ENCODE results near the gene STAT5A. TPM values are rescaled to one million over a fixed set of nuclear protein-coding genes. Genes with fewer than 3 reads are reported as not detected.
"Not testable (repeated sequence)": the region's sequence is repeated elsewhere in the genome, so short reads cannot be mapped to it uniquely, and the experiment has no call there.

STAT5A gene
- total RNA-seq, 1 experiment from 2014 or later = 3.4 TPM

GRCh38 chr17:42253578-42253977 is 34.7 kb upstream of the STAT5A start:
- no peak overlapping the region for H2AFZ ChIP-seq
- peaks cover 47% of the 10 kb centered on the region for H3K4me1 ChIP-seq (replicated peaks; ENCODE audit: insufficient read depth)
- no peaks in the 10 kb centered on the region for H3K9me2 ChIP-seq (ENCODE audit: insufficient read depth)
- no peak for TF ChIP-seq EZH2 (IDR thresholded peaks at IDR 0.05; ENCODE audit: low read depth)
- no peak for TF ChIP-seq CTCF (conservative IDR thresholded peaks at IDR 0.05)
- peak overlapping the region; percentile 78 for H3K27ac ChIP-seq
- H3F3A ChIP-seq (ENCODE audit: insufficient read depth, low read depth) = peaks cover 48% of the 10 kb centered on the region
- H3K36me3 ChIP-seq (ENCODE audit: low read depth) = no peaks in the 10 kb centered on the region
- H4K20me1 ChIP-seq (ENCODE audit: insufficient read depth) = no peaks in the 10 kb centered on the region
- peak overlapping the region; percentile 55 for H3K4me2 ChIP-seq
- DNase-seq = peak in 1 of 2 experiments; percentile 45
- no peaks in the 10 kb centered on the region for H3K9me3 ChIP-seq (ENCODE audit: insufficient read depth, low read depth)
- no peak overlapping the region for H3K4me3 ChIP-seq
- no TSS peak for BruUV-seq (replicated peaks)
- ChIA-PET POLR2A (ENCODE audit: unreplicated experiment) (no interaction called here), CTCF (no interaction called here)
- H3K27me3 ChIP-seq (ENCODE audit: insufficient read depth, low read depth) = no peaks in the 10 kb centered on the region
- peaks cover 19% of the 10 kb centered on the region for H3K79me2 ChIP-seq (ENCODE audit: low read depth)
- intact Hi-C loops (cut with micrococcal nuclease; ENCODE audit: unreplicated experiment) = no loop called here

GRCh38 chr17:42255445-42255844 is 32.9 kb upstream of the STAT5A start:
- Histone ChIP-seq H3F3A (ENCODE audit: insufficient read depth, low read depth) (peaks cover 48% of the 10 kb centered on the region), H2AFZ (no peak overlapping the region), H3K9me2 (ENCODE audit: insufficient read depth) (no peaks in the 10 kb centered on the region), H3K9me3 (ENCODE audit: insufficient read depth, low read depth) (no peaks in the 10 kb centered on the region), H3K36me3 (ENCODE audit: low read depth) (no peaks in the 10 kb centered on the region), H3K27ac (peak overlapping the region; percentile 78), H3K27me3 (ENCODE audit: insufficient read depth, low read depth) (no peaks in the 10 kb centered on the region), H3K4me2 (peak overlapping the region; percentile 55), H3K79me2 (ENCODE audit: low read depth) (peaks cover 19% of the 10 kb centered on the region), H3K4me1 (replicated peaks; ENCODE audit: insufficient read depth) (peaks cover 47% of the 10 kb centered on the region), H3K4me3 (no peak overlapping the region), H4K20me1 (ENCODE audit: insufficient read depth) (no peaks in the 10 kb centered on the region)
- no TSS peak for BruUV-seq (replicated peaks)
- no peak for DNase-seq
- TF ChIP-seq CTCF (conservative IDR thresholded peaks at IDR 0.05) (no peak), EZH2 (IDR thresholded peaks at IDR 0.05; ENCODE audit: low read depth) (no peak)
- intact Hi-C loops (cut with micrococcal nuclease; ENCODE audit: unreplicated experiment) = no loop called here
- POLR2A ChIA-PET (ENCODE audit: unreplicated experiment) = no interaction called here
- CTCF ChIA-PET = interaction anchor here (0.7 kb wide), 1 partner anchor 1137 kb away, joined by 4 read pairs; no protein-coding TSS in a partner anchor

- peaks cover 15% of the 10 kb centered on the region for H3K79me2 ChIP-seq (ENCODE audit: low read depth)
- H3K9me3 ChIP-seq (ENCODE audit: insufficient read depth, low read depth) = no peaks in the 10 kb centered on the region
- H3K9me2 ChIP-seq (ENCODE audit: insufficient read depth) = no peaks in the 10 kb centered on the region
- no peak overlapping the region for H3K4me3 ChIP-seq
- POLR2A ChIA-PET (ENCODE audit: unreplicated experiment) = no interaction called here
- H2AFZ ChIP-seq = no peak overlapping the region
- DNase-seq = no peak
- no peak overlapping the region for H3K4me2 ChIP-seq
- H3F3A ChIP-seq (ENCODE audit: insufficient read depth, low read depth) = peaks cover 20% of the 10 kb centered on the region
- TF ChIP-seq EZH2 (IDR thresholded peaks at IDR 0.05; ENCODE audit: low read depth) (no peak), CTCF (conservative IDR thresholded peaks at IDR 0.05) (no peak)
- no peak overlapping the region for H3K27ac ChIP-seq
- intact Hi-C loops (cut with micrococcal nuclease; ENCODE audit: unreplicated experiment) = no loop called here
- CTCF ChIA-PET = no interaction called here
- H4K20me1 ChIP-seq (ENCODE audit: insufficient read depth) = no peaks in the 10 kb centered on the region
- H3K27me3 ChIP-seq (ENCODE audit: insufficient read depth, low read depth) = no peaks in the 10 kb centered on the region
- peaks cover 12% of the 10 kb centered on the region for H3K4me1 ChIP-seq (replicated peaks; ENCODE audit: insufficient read depth)
- BruUV-seq (replicated peaks) = no TSS peak
- no peaks in the 10 kb centered on the region for H3K36me3 ChIP-seq (ENCODE audit: low read depth)
Observed at GRCh38 chr17:42260318-42260717, 28.0 kb upstream of the STAT5A start.

GRCh38 chr17:42264366-42264765 is 23.9 kb upstream of the STAT5A start:
- H3K27me3 ChIP-seq (ENCODE audit: insufficient read depth, low read depth); H3K9me2 ChIP-seq (ENCODE audit: insufficient read depth); H2AFZ ChIP-seq; H3K36me3 ChIP-seq (ENCODE audit: low read depth); H3K9me3 ChIP-seq (ENCODE audit: insufficient read depth, low read depth); intact Hi-C loops (cut with micrococcal nuclease; ENCODE audit: unreplicated experiment); H3K4me2 ChIP-seq; H3K27ac ChIP-seq; BruUV-seq (replicated peaks); H3K4me3 ChIP-seq; POLR2A ChIA-PET (ENCODE audit: unreplicated experiment); H4K20me1 ChIP-seq (ENCODE audit: insufficient read depth); DNase-seq: not testable (repeated sequence)
- Histone ChIP-seq H3K79me2 (ENCODE audit: low read depth) (peaks cover 30% of the 10 kb centered on the region), H3F3A (ENCODE audit: insufficient read depth, low read depth) (peaks cover 19% of the 10 kb centered on the region), H3K4me1 (replicated peaks; ENCODE audit: insufficient read depth) (peaks cover 21% of the 10 kb centered on the region)
- CTCF ChIA-PET = interaction anchor here (0.7 kb wide), 1 partner anchor 357 kb away, joined by 5 read pairs; no protein-coding TSS in a partner anchor

Data from PC-9 (cell line).